Lung (tissue), 12 donors: Measurements from ENCODE around the gene SYDE1. TPM values are rescaled to one million over a fixed set of nuclear protein-coding genes. Genes with fewer than 3 reads are reported as not detected.

Experiments used
- ATAC-seq: fragments of 200-7000 bp; cut with Tn5 transposase; one replicate; pipeline ENCODE4 v1.9.1; 2020; ENCODE audit warnings: moderate number of reproducible peaks; ENCODE audit not compliant: insufficient read depth, low FRiP score
- DNase-seq, 3 donors: peaks; one replicate each; pipeline ENCODE4 v3.0.0-alpha.2; 2013 to 2017
- H3K27ac ChIP-seq, 2 donors: one replicate each; pipeline ENCODE4 v1.5.1; 2013; ENCODE audit warnings: mild to moderate bottlenecking in 2 of 2, moderate library complexity in 2 of 2, control low read depth in 1 of 2, inconsistent platforms in 1 of 2, low read depth in 1 of 2, low read length in 1 of 2
- H3K27me3 ChIP-seq, 3 donors: one replicate each; pipeline ENCODE4 v1.5.1; 2013; ENCODE audit warnings: low read length in 2 of 3; ENCODE audit not compliant: control insufficient read depth in 3 of 3, insufficient read depth in 3 of 3
- H3K36me3 ChIP-seq, 4 donors: one replicate each; pipeline ENCODE4 v1.5.1; 2013; ENCODE audit warnings: low read length in 4 of 4, mild to moderate bottlenecking in 1 of 4, moderate library complexity in 1 of 4; ENCODE audit not compliant: control insufficient read depth in 4 of 4, insufficient read depth in 4 of 4
- H3K4me1 ChIP-seq, 5 donors: one replicate each; pipeline ENCODE4 v1.5.1; 2013; ENCODE audit warnings: low read length in 5 of 5, mild to moderate bottlenecking in 2 of 5, moderate library complexity in 1 of 5; ENCODE audit not compliant: control insufficient read depth in 5 of 5, insufficient read depth in 5 of 5
- H3K4me3 ChIP-seq: one replicate; pipeline ENCODE4 v1.5.1; 2013; ENCODE audit warnings: mild to moderate bottlenecking, control low read depth, moderate library complexity
- H3K9ac ChIP-seq, 2 donors: one replicate each; pipeline ENCODE4 v1.5.1; 2013; ENCODE audit warnings: low read length in 2 of 2, control low read depth in 1 of 2; ENCODE audit not compliant: insufficient read depth in 1 of 2
- H3K9me3 ChIP-seq, 4 donors: one replicate each; pipeline ENCODE4 v1.5.1; 2013; ENCODE audit warnings: low read length in 3 of 4, mild to moderate bottlenecking in 1 of 4, moderate library complexity in 1 of 4; ENCODE audit not compliant: control insufficient read depth in 4 of 4, insufficient read depth in 3 of 4
- WGBS, 2 donors: extraction: QIAGEN DNeasy Blood & Tissue Kit; methylation state at CpG; one replicate each; pipeline ENCODE4 v1.1.7; 2013; 5-methylcytosine and 5-hydroxymethylcytosine counted together
- polyA plus RNA-seq, 2 donors: library from polyadenylated mRNA; stranded (reverse); fragments of 200-250 nt; gene quantifications; one replicate each; pipeline ENCODE4 v1.2.1, GENCODE V29; 2013
- total RNA-seq, 2 donors: library from RNA; depleted of rRNA in 1 of 2; stranded (reverse); fragments of >200 nt in 1 of 2; gene quantifications; one replicate each; pipeline ENCODE4 v1.2.1, GENCODE V29; 2014 to 2021
- TF ChIP-seq, protein P1 (sequence below): IDR thresholded peaks from 2 replicates; pipeline ENCODE4 v1.5.1; 2012; ENCODE audit warnings: mild to moderate bottlenecking; ENCODE audit errors: control extremely low read depth, extremely low read depth
- donor health status: control.
- donor health status: control.
- donor health status: Bipolar disorder and iron deficiency.
- donor health status: healthy.
- donor health status: DM: yes; HTN: yes; CAD: no.

Gene SYDE1
- total and polyA plus RNA-seq, 4 donors, result 5.5 to 26.9 (median 16.8) TPM

DNA sequence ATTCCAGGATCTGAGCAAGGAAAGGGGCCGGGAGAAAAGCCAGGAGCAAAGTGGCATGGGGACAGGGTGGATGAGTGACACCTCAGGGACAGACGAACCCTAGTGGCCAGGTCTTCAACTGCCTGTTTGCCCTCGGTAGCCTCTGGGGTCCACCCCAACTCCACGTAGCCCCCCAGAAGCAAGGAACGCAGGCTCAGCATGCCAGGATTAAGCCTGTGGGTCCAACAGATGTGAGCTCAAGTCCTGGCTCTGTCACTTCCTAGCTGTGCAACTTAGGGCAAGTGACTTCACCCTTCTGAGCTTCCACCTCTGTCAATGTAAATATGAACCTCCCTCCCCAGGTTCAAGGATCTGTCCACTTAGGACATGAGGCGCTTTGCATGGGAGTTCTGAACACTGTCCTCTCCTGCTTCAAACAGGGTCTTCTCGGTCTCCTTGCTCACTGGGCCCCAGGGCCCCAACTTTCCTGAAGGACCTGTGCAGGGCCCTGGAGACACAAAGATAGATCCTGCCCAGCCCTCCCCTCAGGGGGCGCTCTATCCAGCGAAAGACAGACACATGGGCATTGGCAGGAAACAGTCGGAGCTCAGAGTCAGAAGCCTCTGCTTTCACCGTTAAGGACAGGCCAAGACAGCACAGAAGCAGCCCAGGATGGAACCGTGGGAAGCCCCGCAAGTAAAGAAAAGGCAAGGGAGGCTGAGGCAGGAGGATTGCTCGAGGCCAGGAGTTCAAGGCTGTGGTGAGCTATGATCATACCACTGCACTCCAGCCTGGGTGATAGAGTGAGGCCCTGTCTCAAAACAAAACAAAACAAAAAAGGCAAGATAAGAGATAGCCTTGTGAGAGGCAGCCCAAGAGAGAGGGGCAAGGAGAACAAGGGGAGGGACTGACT lies 13.2 kb downstream of the SYDE1 start:
- Histone ChIP-seq H3K9me3 (no peaks in the 10 kb centered on the region), H3K9ac (no peak overlapping the region), H3K4me3 (no peak overlapping the region), H3K27me3 (no peaks in the 10 kb centered on the region), H3K36me3 (peaks cover 11 to 52% (median 38%) of the 10 kb centered on the region in 4 donors), H3K4me1 (peaks cover 0 to 22% (median 0%) of the 10 kb centered on the region in 5 donors), H3K27ac (no peak overlapping the region)
- ATAC-seq (no peak), DNase-seq (no peak)
- WGBS, 2 donors, result 96% methylated on average over 14 of the region's 14 CpGs
- TF ChIP-seq, protein P1, sequence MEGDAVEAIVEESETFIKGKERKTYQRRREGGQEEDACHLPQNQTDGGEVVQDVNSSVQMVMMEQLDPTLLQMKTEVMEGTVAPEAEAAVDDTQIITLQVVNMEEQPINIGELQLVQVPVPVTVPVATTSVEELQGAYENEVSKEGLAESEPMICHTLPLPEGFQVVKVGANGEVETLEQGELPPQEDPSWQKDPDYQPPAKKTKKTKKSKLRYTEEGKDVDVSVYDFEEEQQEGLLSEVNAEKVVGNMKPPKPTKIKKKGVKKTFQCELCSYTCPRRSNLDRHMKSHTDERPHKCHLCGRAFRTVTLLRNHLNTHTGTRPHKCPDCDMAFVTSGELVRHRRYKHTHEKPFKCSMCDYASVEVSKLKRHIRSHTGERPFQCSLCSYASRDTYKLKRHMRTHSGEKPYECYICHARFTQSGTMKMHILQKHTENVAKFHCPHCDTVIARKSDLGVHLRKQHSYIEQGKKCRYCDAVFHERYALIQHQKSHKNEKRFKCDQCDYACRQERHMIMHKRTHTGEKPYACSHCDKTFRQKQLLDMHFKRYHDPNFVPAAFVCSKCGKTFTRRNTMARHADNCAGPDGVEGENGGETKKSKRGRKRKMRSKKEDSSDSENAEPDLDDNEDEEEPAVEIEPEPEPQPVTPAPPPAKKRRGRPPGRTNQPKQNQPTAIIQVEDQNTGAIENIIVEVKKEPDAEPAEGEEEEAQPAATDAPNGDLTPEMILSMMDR, result no peak

DNA sequence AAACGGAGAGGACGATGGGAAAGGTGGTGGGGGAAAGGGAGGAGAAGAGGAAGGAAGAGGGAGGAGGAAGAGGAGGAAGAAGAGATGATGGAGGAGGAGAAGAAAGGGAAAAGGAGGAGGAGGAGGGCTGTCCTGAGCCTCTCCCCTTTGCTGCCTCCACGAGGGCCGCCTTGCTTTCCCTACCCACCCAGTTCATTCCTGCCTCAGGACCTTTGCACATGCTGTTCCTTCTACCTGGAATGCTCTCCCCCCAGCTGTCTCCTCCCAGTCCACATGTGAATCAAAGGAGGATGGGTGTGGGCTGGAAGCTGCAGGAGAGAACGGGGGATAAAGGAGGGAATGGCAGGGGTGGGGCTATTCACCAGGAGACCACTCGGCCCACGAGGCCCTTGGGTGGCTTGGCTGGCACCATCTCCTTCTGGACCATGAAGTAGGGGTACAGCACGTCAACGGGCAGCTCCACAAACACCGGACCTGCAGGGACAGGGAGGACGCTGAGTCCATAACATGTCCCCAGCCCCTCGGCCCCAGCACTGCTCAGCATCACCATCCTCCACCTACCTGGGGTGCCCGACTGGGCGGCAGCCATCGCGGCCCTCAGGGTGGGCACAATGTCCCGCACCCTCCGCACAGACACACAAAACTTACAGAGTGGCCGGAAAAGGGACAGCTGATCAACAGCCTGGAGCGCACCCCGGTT lies 15.3 kb downstream of the SYDE1 start:
- 95 to 98% methylated on average over 21 of the region's 21 CpGs for WGBS, 2 donors
- Histone ChIP-seq H3K27me3 (no peaks in the 10 kb centered on the region), H3K9ac (no peak overlapping the region), H3K4me3 (no peak overlapping the region), H3K36me3 (peaks cover 7 to 35% (median 30%) of the 10 kb centered on the region in 4 donors), H3K27ac (no peak overlapping the region), H3K4me1 (peaks cover 0 to 25% (median 0%) of the 10 kb centered on the region in 5 donors), H3K9me3 (no peaks in the 10 kb centered on the region)
- DNase-seq, result no peak
- ATAC-seq, result no peak
- TF ChIP-seq, protein P1, result no peak

DNA sequence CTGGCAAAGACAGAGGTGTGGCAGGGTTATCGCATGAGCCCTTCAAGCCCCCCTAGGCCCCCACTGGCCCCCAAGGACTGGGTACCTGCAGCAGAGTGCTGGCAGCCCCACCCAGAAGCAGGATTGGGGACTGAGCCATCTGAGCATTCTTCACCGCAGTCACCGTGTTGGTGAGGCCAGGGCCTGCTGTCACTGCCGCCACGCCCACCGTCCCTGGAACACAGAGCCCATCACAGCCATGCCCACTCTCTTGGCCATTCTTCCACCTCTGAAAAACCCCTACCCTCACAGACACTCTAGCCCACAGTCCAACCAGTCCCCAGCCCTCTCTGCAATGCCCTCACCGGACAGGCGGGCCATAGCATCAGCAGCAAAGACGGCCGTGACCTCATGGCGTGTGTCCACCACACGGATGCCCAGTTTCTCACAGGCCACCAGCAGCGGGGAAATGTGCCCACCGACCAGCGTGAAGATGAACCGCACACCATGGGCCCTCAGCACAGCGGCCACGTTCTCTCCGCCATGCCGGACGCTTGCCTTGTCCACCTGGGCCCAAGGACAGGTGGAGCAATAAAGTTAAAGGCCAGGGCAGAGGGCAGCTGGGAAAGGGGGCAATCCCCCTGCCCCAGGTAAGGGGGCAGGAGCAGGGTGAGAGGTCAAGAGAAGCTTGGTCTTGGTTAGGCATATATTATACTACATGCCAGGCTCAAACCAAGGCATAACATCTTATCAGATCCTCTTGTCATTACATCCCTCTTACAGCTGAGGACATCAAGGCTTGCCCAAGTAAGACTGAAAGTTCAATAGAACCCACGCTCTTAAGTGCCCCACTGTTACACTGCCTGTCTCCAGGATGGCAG lies 16.1 kb downstream of the SYDE1 start:
- no peak overlapping the region for H3K4me3 ChIP-seq
- no peaks in the 10 kb centered on the region for H3K9me3 ChIP-seq
- peak overlapping the region in 1 of 2 donors; percentile 53 for H3K27ac ChIP-seq
- no peaks in the 10 kb centered on the region for H3K27me3 ChIP-seq
- no peak overlapping the region for H3K9ac ChIP-seq
- no peak for ATAC-seq
- H3K36me3 ChIP-seq, result peaks cover 5 to 30% (median 23%) of the 10 kb centered on the region in 4 donors
- H3K4me1 ChIP-seq, result peaks cover 0 to 25% (median 0%) of the 10 kb centered on the region in 5 donors
- no peak for DNase-seq
- 96 to 98% methylated on average over 22 of the region's 22 CpGs for WGBS, 2 donors
- TF ChIP-seq, protein P1, result no peak
